Hepatocyte (in vitro differentiated cells): ENCODE measurements around the gene WDR59. TPM values are rescaled to one million over a fixed set of nuclear protein-coding genes. Genes with fewer than 3 reads are reported as not detected.

Source experiments
- DNase-seq: peaks from one replicate; pipeline ENCODE4 v3.0.0-alpha.2; 2016; ENCODE audit warnings: low spot score
- H2AFZ ChIP-seq: fragments of 200-600 bp; sonication (generic); 2 replicates; pipeline ENCODE4 v1.6.0; 2016; ENCODE audit warnings: antibody characterized with exemption, mild to moderate bottlenecking
- H3K27ac ChIP-seq: fragments of 200-600 bp; sonication (generic); 2 replicates; pipeline ENCODE4 v1.5.1; 2016; ENCODE audit warnings: mild to moderate bottlenecking
- H3K27me3 ChIP-seq: fragments of 200-600 bp; sonication (generic); 2 replicates; pipeline ENCODE4 v1.6.1; 2016
- H3K36me3 ChIP-seq: fragments of 200-600 bp; sonication (generic); replicated peaks from 2 replicates; pipeline ENCODE4 v1.5.1; 2016; ENCODE audit warnings: low read depth; ENCODE audit not compliant: insufficient read depth
- H3K4me1 ChIP-seq: fragments of 200-600 bp; sonication (generic); 2 replicates; pipeline ENCODE4 v1.5.1; 2016; ENCODE audit warnings: mild to moderate bottlenecking, moderate library complexity; ENCODE audit not compliant: insufficient read depth
- H3K4me2 ChIP-seq: fragments of 200-600 bp; sonication (generic); 2 replicates; pipeline ENCODE4 v1.6.0; 2016
- H3K4me3 ChIP-seq: fragments of 200-600 bp; sonication (generic); 2 replicates; pipeline ENCODE4 v1.5.1; 2016; ENCODE audit warnings: mild to moderate bottlenecking
- H3K79me2 ChIP-seq: fragments of 200-600 bp; sonication (generic); 2 replicates; pipeline ENCODE4 v1.6.0; 2017; ENCODE audit warnings: mild to moderate bottlenecking
- H3K9me2 ChIP-seq: fragments of 200-600 bp; sonication (generic); replicated peaks from 2 replicates; pipeline ENCODE4 v1.6.0; 2017; ENCODE audit warnings: mild to moderate bottlenecking; ENCODE audit not compliant: insufficient read depth
- H3K9me3 ChIP-seq: fragments of 200-600 bp; sonication (generic); 2 replicates; pipeline ENCODE4 v1.5.1; 2016; ENCODE audit warnings: low read depth, mild to moderate bottlenecking
- H4K20me1 ChIP-seq: fragments of 200-600 bp; sonication (generic); 2 replicates; pipeline ENCODE4 v1.6.0; 2016; ENCODE audit warnings: mild to moderate bottlenecking; ENCODE audit not compliant: insufficient read depth, poor library complexity, severe bottlenecking
- CTCF ChIP-seq: fragments of 200-600 bp; sonication (generic); IDR thresholded peaks from 2 replicates; pipeline ENCODE4 v1.5.1; 2016; ENCODE audit warnings: antibody characterized with exemption, mild to moderate bottlenecking; ENCODE audit not compliant: poor library complexity
- EZH2 ChIP-seq: fragments of 200-600 bp; sonication (generic); IDR thresholded peaks from 2 replicates; pipeline ENCODE4 v1.6.1; 2016; ENCODE audit warnings: antibody characterized with exemption, mild to moderate bottlenecking, borderline replicate concordance
- EZH2phosphoT487 ChIP-seq: fragments of 200-600 bp; sonication (generic); IDR thresholded peaks from one replicate; pipeline ENCODE4 v1.6.1; 2018; ENCODE audit warnings: antibody characterized with exemption, mild to moderate bottlenecking, low read depth, moderate library complexity; ENCODE audit not compliant: unreplicated experiment, severe bottlenecking
- WGBS: methylation state at CpG from one replicate; pipeline ENCODE4 v1.1.6; 2016; ENCODE audit warnings: low lambda C conversion rate; ENCODE audit errors: missing lambda C conversion rate; 5-methylcytosine and 5-hydroxymethylcytosine counted together
- polyA plus RNA-seq: library from polyadenylated mRNA; unstranded; fragments of >200 nt; fragmentation: Nextera tagmentation; extraction: Ambion mirVana; gene quantifications from 2 replicates; pipeline ENCODE4 v1.2.1, GENCODE V29; 2016
- total RNA-seq: library from RNA; depleted of rRNA; stranded (reverse); fragments of >200 nt; gene quantifications from 2 replicates; pipeline ENCODE4 v1.2.3, GENCODE V29; 2014

WDR59 gene
- total and polyA plus RNA-seq, 2 experiments from 2014 or later: 32.8 to 35.7 TPM

- H3K9me3 ChIP-seq: no peaks in the 10 kb centered on the region
- H2AFZ ChIP-seq: no peak overlapping the region
- H3K4me2 ChIP-seq: no peak overlapping the region
- TF ChIP-seq CTCF (no peak), EZH2 (no peak), EZH2phosphoT487 (no peak)
- no peak for DNase-seq
- no peak overlapping the region for H3K27ac ChIP-seq
- no peaks in the 10 kb centered on the region for H3K4me1 ChIP-seq
- no peaks in the 10 kb centered on the region for H4K20me1 ChIP-seq
- no peaks in the 10 kb centered on the region for H3K36me3 ChIP-seq
- H3K79me2 ChIP-seq: no peaks in the 10 kb centered on the region
- no peaks in the 10 kb centered on the region for H3K27me3 ChIP-seq
- H3K4me3 ChIP-seq: no peak overlapping the region
- no peaks in the 10 kb centered on the region for H3K9me2 ChIP-seq
- WGBS: 93% methylated on average over 5 of the region's 5 CpGs
These were observed 153.5 kb downstream of the WDR59 start for GRCh38 chr16:74831467-74831866.

- WGBS: 71% methylated on average over 3 of the region's 3 CpGs
- H3K4me2 ChIP-seq: no peak overlapping the region
- H3K9me2 ChIP-seq: no peaks in the 10 kb centered on the region
- H3K79me2 ChIP-seq: no peaks in the 10 kb centered on the region
- no peaks in the 10 kb centered on the region for H3K9me3 ChIP-seq
- H3K36me3 ChIP-seq: no peaks in the 10 kb centered on the region
- no peak overlapping the region for H3K27ac ChIP-seq
- no peaks in the 10 kb centered on the region for H4K20me1 ChIP-seq
- no peak overlapping the region for H3K4me3 ChIP-seq
- H3K27me3 ChIP-seq: no peaks in the 10 kb centered on the region
- no peak overlapping the region for H2AFZ ChIP-seq
- DNase-seq: no peak
- TF ChIP-seq EZH2phosphoT487 (no peak), CTCF (no peak), EZH2 (no peak)
- H3K4me1 ChIP-seq: no peaks in the 10 kb centered on the region
These were observed 154.3 kb downstream of the WDR59 start for GRCh38 chr16:74830648-74831047.

GRCh38 chr16:74829637-74830036 is 155.3 kb downstream of the WDR59 start:
- H3K9me3 ChIP-seq: no peaks in the 10 kb centered on the region
- no peaks in the 10 kb centered on the region for H4K20me1 ChIP-seq
- H3K4me3 ChIP-seq: no peak overlapping the region
- H3K27ac ChIP-seq: no peak overlapping the region
- H3K4me2 ChIP-seq: no peak overlapping the region
- TF ChIP-seq EZH2 (no peak), EZH2phosphoT487 (no peak), CTCF (no peak)
- H3K27me3 ChIP-seq: no peaks in the 10 kb centered on the region
- H3K4me1 ChIP-seq: no peaks in the 10 kb centered on the region
- H3K36me3 ChIP-seq: no peaks in the 10 kb centered on the region
- no peaks in the 10 kb centered on the region for H3K9me2 ChIP-seq
- 58% methylated on average over 5 of the region's 5 CpGs for WGBS
- H2AFZ ChIP-seq: no peak overlapping the region
- peak; percentile 44 for DNase-seq
- H3K79me2 ChIP-seq: no peaks in the 10 kb centered on the region

GRCh38 chr16:74825941-74826340 is 159.0 kb downstream of the WDR59 start:
- no peaks in the 10 kb centered on the region for H3K36me3 ChIP-seq
- no peaks in the 10 kb centered on the region for H3K9me2 ChIP-seq
- no peaks in the 10 kb centered on the region for H3K9me3 ChIP-seq
- no peaks in the 10 kb centered on the region for H3K27me3 ChIP-seq
- no peak overlapping the region for H3K27ac ChIP-seq
- no peak overlapping the region for H3K4me2 ChIP-seq
- TF ChIP-seq CTCF: no peak
- no peak for TF ChIP-seq EZH2
- no peak for TF ChIP-seq EZH2phosphoT487
- H3K79me2 ChIP-seq: no peaks in the 10 kb centered on the region
- no peak overlapping the region for H3K4me3 ChIP-seq
- DNase-seq: no peak
- H4K20me1 ChIP-seq: no peaks in the 10 kb centered on the region
- no peak overlapping the region for H2AFZ ChIP-seq
- H3K4me1 ChIP-seq: no peaks in the 10 kb centered on the region
- WGBS: 57% methylated on average over 5 of the region's 5 CpGs
